Colonic mucosa (tissue), 4 donors: ENCODE data around the gene XPNPEP1. TPM values are rescaled to one million over a fixed set of nuclear protein-coding genes. Genes with fewer than 3 reads are reported as not detected.
A peak's percentile ranks its signal among the peaks of the same experiment; 100 is the strongest.

Experiments
- DNase-seq: peaks from one replicate; pipeline ENCODE4 v3.0.0-alpha.2; 2020
- H3K27ac ChIP-seq: fragments of 200-600 bp; one replicate; pipeline ENCODE4 v1.8.0; 2021
- H3K27me3 ChIP-seq: fragments of 200-600 bp; one replicate; pipeline ENCODE4 v1.8.0; 2021
- H3K36me3 ChIP-seq: fragments of 200-600 bp; one replicate; pipeline ENCODE4 v1.8.0; 2021
- H3K4me1 ChIP-seq: fragments of 200-600 bp; one replicate; pipeline ENCODE4 v1.8.0; 2021; ENCODE audit warnings: mild to moderate bottlenecking
- H3K4me3 ChIP-seq: fragments of 200-600 bp; one replicate; pipeline ENCODE4 v1.8.0; 2021
- H3K9ac ChIP-seq, 2 donors: one replicate each; pipeline ENCODE4 v1.7.0; 2013; ENCODE audit warnings: control low read depth in 2 of 2, low read depth in 2 of 2, low read length in 2 of 2
- H3K9me3 ChIP-seq: fragments of 200-600 bp; one replicate; pipeline ENCODE4 v1.8.0; 2021
- CTCF ChIP-seq: fragments of 200-600 bp; IDR thresholded peaks from one replicate; pipeline ENCODE4 v1.8.0; 2022; ENCODE audit warnings: antibody characterized with exemption, mild to moderate bottlenecking
- intact Hi-C: fragments of 100-400 bp; cut with DNase I; formaldehyde crosslinking; loops from one replicate; pipeline ENCODE4 v1.14.1; 2022
- total RNA-seq, 2 donors: library from RNA; stranded (reverse); fragmentation: NEBNext Ultra II Directional in 1 of 2; extraction: Animal tissue kit (Norgen Biotek cat#: 25700) in 1 of 2; gene quantifications; one replicate each; pipeline ENCODE4 v1.2.1, GENCODE V29; 2021
- donor health status: healthy.
- donor health status: DM: no; HTN: no; CAD: no.
- donor health status: DM: no; HTN: no; CAD: no.

The XPNPEP1 gene
- total RNA-seq, 2 donors from 2014 or later, result 122 to 127 TPM

- intact Hi-C loops, result no loop called here
Measured at GRCh38 chr10:109961174-109962001, 38.1 kb upstream of the XPNPEP1 start.

GRCh38 chr10:109960682-109961081, 37.4 kb upstream of the XPNPEP1 start:
- no peak for TF ChIP-seq CTCF
- no peak overlapping the region for H3K9ac ChIP-seq
- no peaks in the 10 kb centered on the region for H3K27me3 ChIP-seq
- intact Hi-C loops, result no loop called here
- H3K4me3 ChIP-seq, result no peak overlapping the region
- H3K9me3 ChIP-seq, result no peaks in the 10 kb centered on the region
- no peaks in the 10 kb centered on the region for H3K36me3 ChIP-seq
- no peak for DNase-seq
- H3K27ac ChIP-seq, result no peak overlapping the region
- H3K4me1 ChIP-seq, result peaks cover 8% of the 10 kb centered on the region

More at GRCh38 chr10:109961174-109962001, 38.1 kb upstream of the XPNPEP1 start:
- peak; percentile 53 for DNase-seq
- H3K9me3 ChIP-seq, result no peaks in the 10 kb centered on the region
- H3K27ac ChIP-seq, result no peak overlapping the region
- no peak for TF ChIP-seq CTCF
- no peaks in the 10 kb centered on the region for H3K36me3 ChIP-seq
- H3K4me3 ChIP-seq, result no peak overlapping the region
- no peaks in the 10 kb centered on the region for H3K27me3 ChIP-seq
- peaks cover 8% of the 10 kb centered on the region for H3K4me1 ChIP-seq
- H3K9ac ChIP-seq, result no peak overlapping the region

- Histone ChIP-seq H3K4me1 (peaks cover 8% of the 10 kb centered on the region), H3K4me3 (no peak overlapping the region), H3K27ac (no peak overlapping the region), H3K36me3 (no peaks in the 10 kb centered on the region), H3K9me3 (no peaks in the 10 kb centered on the region), H3K27me3 (no peaks in the 10 kb centered on the region), H3K9ac (no peak overlapping the region)
- no peak for DNase-seq
- intact Hi-C loops, result no loop called here
- no peak for TF ChIP-seq CTCF
Measured at GRCh38 chr10:109959259-109960145, 36.2 kb upstream of the XPNPEP1 start.

GRCh38 chr10:109958059-109958458, 34.7 kb upstream of the XPNPEP1 start:
- Histone ChIP-seq H3K4me1 (peaks cover 8% of the 10 kb centered on the region), H3K36me3 (no peaks in the 10 kb centered on the region)
- intact Hi-C loops, result no loop called here

More at GRCh38 chr10:109958059-109958458, 34.7 kb upstream of the XPNPEP1 start:
- Histone ChIP-seq H3K27me3 (no peaks in the 10 kb centered on the region), H3K9ac (no peak overlapping the region), H3K4me3 (no peak overlapping the region), H3K27ac (no peak overlapping the region), H3K9me3 (no peaks in the 10 kb centered on the region)
- DNase-seq, result no peak
- TF ChIP-seq CTCF, result no peak
